PC-9 (cell line): ENCODE results near the gene SLC35F3.

Experiments
- EZH2 ChIP-seq: fragments of 200-600 bp; sonication (generic); IDR thresholded peaks from 2 replicates; pipeline ENCODE4 v1.8.0; 2017; ENCODE audit warnings: antibody characterized with exemption, low read depth
- TF ChIP-seq, protein P1 (sequence below): fragments of 200-600 bp; sonication (generic); conservative IDR thresholded peaks from 2 replicates; pipeline ENCODE4 v1.6.1; 2017; ENCODE audit warnings: mixed run types, antibody characterized with exemption, mild to moderate bottlenecking, moderate library complexity

DNA sequence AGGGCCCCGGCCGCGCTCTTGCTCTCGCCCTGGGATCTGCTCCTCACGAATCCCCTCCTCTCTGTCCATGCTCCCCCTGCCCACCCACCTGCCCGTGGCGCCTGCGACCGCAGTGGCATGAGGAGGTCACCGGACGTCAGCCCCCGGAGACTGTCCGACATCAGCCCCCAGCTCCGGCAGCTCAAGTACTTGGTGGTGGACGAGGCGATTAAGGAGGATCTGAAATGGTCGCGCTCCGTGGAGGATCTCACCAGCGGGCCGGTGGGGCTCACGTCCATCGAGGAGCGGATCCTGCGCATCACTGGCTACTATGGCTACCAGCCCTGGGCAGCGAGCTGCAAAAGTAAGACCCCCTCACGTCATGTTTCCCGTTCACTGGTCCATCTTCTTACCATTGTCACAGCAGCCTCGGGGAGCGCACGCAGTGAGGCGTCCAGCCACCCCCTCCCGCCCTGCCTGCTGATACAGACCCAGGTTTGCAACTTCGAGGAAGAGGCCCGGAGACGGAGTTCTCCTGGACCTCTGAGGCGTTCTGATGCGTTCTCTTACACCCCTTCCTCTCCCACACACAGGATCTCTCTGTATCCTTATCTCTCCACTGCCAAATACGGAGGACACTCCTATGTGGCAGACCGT, 1.1 kb downstream of the SLC35F3 start:
- TF ChIP-seq, protein P1, sequence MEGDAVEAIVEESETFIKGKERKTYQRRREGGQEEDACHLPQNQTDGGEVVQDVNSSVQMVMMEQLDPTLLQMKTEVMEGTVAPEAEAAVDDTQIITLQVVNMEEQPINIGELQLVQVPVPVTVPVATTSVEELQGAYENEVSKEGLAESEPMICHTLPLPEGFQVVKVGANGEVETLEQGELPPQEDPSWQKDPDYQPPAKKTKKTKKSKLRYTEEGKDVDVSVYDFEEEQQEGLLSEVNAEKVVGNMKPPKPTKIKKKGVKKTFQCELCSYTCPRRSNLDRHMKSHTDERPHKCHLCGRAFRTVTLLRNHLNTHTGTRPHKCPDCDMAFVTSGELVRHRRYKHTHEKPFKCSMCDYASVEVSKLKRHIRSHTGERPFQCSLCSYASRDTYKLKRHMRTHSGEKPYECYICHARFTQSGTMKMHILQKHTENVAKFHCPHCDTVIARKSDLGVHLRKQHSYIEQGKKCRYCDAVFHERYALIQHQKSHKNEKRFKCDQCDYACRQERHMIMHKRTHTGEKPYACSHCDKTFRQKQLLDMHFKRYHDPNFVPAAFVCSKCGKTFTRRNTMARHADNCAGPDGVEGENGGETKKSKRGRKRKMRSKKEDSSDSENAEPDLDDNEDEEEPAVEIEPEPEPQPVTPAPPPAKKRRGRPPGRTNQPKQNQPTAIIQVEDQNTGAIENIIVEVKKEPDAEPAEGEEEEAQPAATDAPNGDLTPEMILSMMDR = no peak
- no peak for TF ChIP-seq EZH2
